Measurements from ENCODE around the gene ZNF536. TPM values are rescaled to one million over a fixed set of nuclear protein-coding genes. Genes with fewer than 3 reads are reported as not detected.

Gene ZNF536
- total RNA-seq, 1 experiment from 2014 or later: 0.35 TPM

GRCh38 chr19:30376826-30377425 is 4.7 kb downstream of the ZNF536 start:
- Mint-ChIP-seq H3K36me3 (no peaks in the 10 kb centered on the region), H3K4me1 (peaks cover 27% of the 10 kb centered on the region), H3K4me3 (no peak overlapping the region), H3K9me3 (no peaks in the 10 kb centered on the region), H3K27ac (no peak overlapping the region), H3K27me3 (ENCODE audit: low read depth) (peaks cover 14% of the 10 kb centered on the region)
- ATAC-seq (no peak), DNase-seq (ENCODE audit: low spot score) (no peak)
- CTCF ChIA-PET: no interaction called here
- POLR2A ChIA-PET: interaction anchor here (0.6 kb wide), 1 partner anchor 22 kb away, joined by 3 read pairs; no protein-coding TSS in a partner anchor
- TF ChIP-seq TCF7 (CRISPR knock-in tag; IDR thresholded peaks at IDR 0.05; ENCODE audit: low read depth) (no peak), E2F5 (CRISPR knock-in tag; IDR thresholded peaks at IDR 0.05) (no peak), GABPB1 (CRISPR knock-in tag; IDR thresholded peaks at IDR 0.05) (no peak), ZNF425 (CRISPR knock-in tag; conservative IDR thresholded peaks at IDR 0.05) (no peak), ATF1 (CRISPR knock-in tag; IDR thresholded peaks at IDR 0.05) (no peak), NR3C1 (CRISPR knock-in tag; conservative IDR thresholded peaks at IDR 0.05; ENCODE audit: low read depth) (no peak), TEAD4 (CRISPR knock-in tag; IDR thresholded peaks at IDR 0.05) (no peak), JUN (CRISPR knock-in tag; IDR thresholded peaks at IDR 0.05) (no peak), E2F4 (CRISPR knock-in tag; IDR thresholded peaks at IDR 0.05; ENCODE audit: borderline replicate concordance, low read depth) (no peak), ZNF138 (CRISPR knock-in tag; conservative IDR thresholded peaks at IDR 0.05) (no peak), ZNF317 (CRISPR knock-in tag; IDR thresholded peaks at IDR 0.05; ENCODE audit: borderline replicate concordance, low read depth) (no peak), ZNF416 (CRISPR knock-in tag; IDR thresholded peaks at IDR 0.05) (no peak), TP53 (CRISPR knock-in tag; IDR thresholded peaks at IDR 0.05) (no peak), HMGA2 (CRISPR knock-in tag; IDR thresholded peaks at IDR 0.05) (no peak), SP1 (CRISPR knock-in tag; conservative IDR thresholded peaks at IDR 0.05) (no peak), PREB (CRISPR knock-in tag; IDR thresholded peaks at IDR 0.05; ENCODE audit: borderline replicate concordance) (no peak)

- peaks cover 9% of the 10 kb centered on the region for H3K4me1 Mint-ChIP-seq
- ChIA-PET CTCF (no interaction called here), POLR2A (no interaction called here)
- no peak overlapping the region for H3K27ac Mint-ChIP-seq
- no peaks in the 10 kb centered on the region for H3K9me3 Mint-ChIP-seq
- DNase-seq (ENCODE audit: low spot score): no peak
- no peak for TF ChIP-seq ZNF219 (CRISPR knock-in tag; IDR thresholded peaks at IDR 0.05; ENCODE audit: borderline replicate concordance)
- no peaks in the 10 kb centered on the region for H3K36me3 Mint-ChIP-seq
- no peak for ATAC-seq
- H3K27me3 Mint-ChIP-seq (ENCODE audit: low read depth): peaks cover 14% of the 10 kb centered on the region
- no peak overlapping the region for H3K4me3 Mint-ChIP-seq
These were observed 6.5 kb downstream of the ZNF536 start for GRCh38 chr19:30378701-30379100.
